Measurements from ENCODE around the gene UST.

Gene UST

GRCh38 chr6:149055195-149055899 lies 308.5 kb downstream of the UST start:
- no peaks in the 10 kb centered on the region for H3K27me3 ChIP-seq
- H3K27ac ChIP-seq: peak overlapping the region in 3 of 11 experiments; percentile 18 to 30 (median 27); a peak in 3 of 22 replicates
- peaks cover 0 to 6% (median 0%) of the 10 kb centered on the region in 11 experiments; a peak in 1 of 22 replicates for H3K9me3 ChIP-seq (replicated peaks in 1 of 11)
- peak overlapping the region; percentile 5 to 65 (median 54) for H3K4me2 ChIP-seq
- no peak overlapping the region for H3K9ac ChIP-seq
- no peak overlapping the region for H3K4me3 ChIP-seq
- peaks cover 36 to 50% (median 43%) of the 10 kb centered on the region in 10 experiments for H3K4me1 ChIP-seq
- H4K20me1 ChIP-seq: no peaks in the 10 kb centered on the region; a peak in 1 of 22 replicates
- H3K36me3 ChIP-seq: peaks cover 0 to 11% (median 0%) of the 10 kb centered on the region in 11 experiments; a peak in 2 of 22 replicates
- TF ChIP-seq Cebpa-rat (IDR thresholded peaks at IDR 0.05): 0 out of 22 replicates have a peak, but pooled peaks of 1 of the 11 experiments have one; percentile 14

GRCh38 chr6:149056777-149057463 lies 310.1 kb downstream of the UST start:
- Histone ChIP-seq H4K20me1 (peaks cover 0 to 5% (median 0%) of the 10 kb centered on the region in 11 experiments; a peak in 1 of 22 replicates), H3K9ac (no peak overlapping the region), H3K9me3 (replicated peaks in 1 of 11) (0 out of 22 replicates have a peak, but pooled peaks cover 0 to 6% (median 0%) of the 10 kb centered on the region in 11 experiments), H3K36me3 (no peaks in the 10 kb centered on the region), H3K27ac (no peak overlapping the region), H3K4me2 (no peak overlapping the region), H3K27me3 (no peaks in the 10 kb centered on the region; a peak in 1 of 22 replicates), H3K4me1 (peaks cover 52 to 66% (median 59%) of the 10 kb centered on the region in 10 experiments), H3K4me3 (no peak overlapping the region)
- TF ChIP-seq Cebpa-rat (IDR thresholded peaks at IDR 0.05): no peak

GRCh38 chr6:149057464-149057840 lies 310.6 kb downstream of the UST start:
- Histone ChIP-seq H3K36me3 (no peaks in the 10 kb centered on the region), H3K4me3 (no peak overlapping the region), H4K20me1 (peaks cover 0 to 5% (median 0%) of the 10 kb centered on the region in 11 experiments; a peak in 1 of 22 replicates), H3K9me3 (replicated peaks in 1 of 11) (0 out of 22 replicates have a peak, but pooled peaks cover 0 to 6% (median 0%) of the 10 kb centered on the region in 11 experiments), H3K27me3 (no peaks in the 10 kb centered on the region; a peak in 1 of 22 replicates), H3K4me1 (peaks cover 57 to 71% (median 64%) of the 10 kb centered on the region in 10 experiments), H3K9ac (no peak overlapping the region), H3K4me2 (no peak overlapping the region), H3K27ac (no peak overlapping the region)
- no peak for TF ChIP-seq Cebpa-rat (IDR thresholded peaks at IDR 0.05)

DNA sequence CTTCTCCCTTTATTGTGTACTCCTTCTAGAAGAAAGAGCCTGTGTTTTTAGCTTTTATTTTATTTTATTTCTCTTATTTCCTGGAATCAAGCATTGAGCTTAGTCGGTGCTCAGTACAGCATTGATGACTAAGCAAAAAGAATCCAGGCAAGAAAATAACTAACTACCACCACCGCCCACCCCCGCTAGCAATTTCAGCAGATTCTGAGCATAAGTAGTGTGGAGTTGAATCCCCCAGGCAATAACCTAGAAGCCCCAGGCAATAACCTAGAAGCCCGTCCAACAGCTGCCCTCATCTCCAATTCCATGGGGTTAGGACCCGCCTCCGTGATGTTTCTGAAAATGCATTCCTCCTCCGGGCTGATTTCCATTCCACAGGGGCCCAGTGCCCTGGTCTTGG lies 312.7 kb downstream of the UST start:
- peak overlapping the region in 9 of 11 experiments; percentile 10 to 69 (median 41); a peak in 14 of 22 replicates for H3K27ac ChIP-seq
- no peaks in the 10 kb centered on the region; a peak in 1 of 22 replicates for H3K27me3 ChIP-seq
- no peaks in the 10 kb centered on the region for H3K9me3 ChIP-seq (replicated peaks in 1 of 11)
- H3K9ac ChIP-seq: peak overlapping the region in 2 of 11 experiments; percentile 19 to 56; a peak in 2 of 22 replicates
- no peaks in the 10 kb centered on the region for H3K36me3 ChIP-seq
- peaks cover 0 to 5% (median 0%) of the 10 kb centered on the region in 11 experiments; a peak in 1 of 22 replicates for H4K20me1 ChIP-seq
- H3K4me3 ChIP-seq: no peak overlapping the region
- H3K4me1 ChIP-seq: peaks cover 76 to 86% (median 79%) of the 10 kb centered on the region in 10 experiments
- TF ChIP-seq Cebpa-rat (IDR thresholded peaks at IDR 0.05): no peak
- H3K4me2 ChIP-seq: peak overlapping the region; percentile 72 to 93 (median 86)

DNA sequence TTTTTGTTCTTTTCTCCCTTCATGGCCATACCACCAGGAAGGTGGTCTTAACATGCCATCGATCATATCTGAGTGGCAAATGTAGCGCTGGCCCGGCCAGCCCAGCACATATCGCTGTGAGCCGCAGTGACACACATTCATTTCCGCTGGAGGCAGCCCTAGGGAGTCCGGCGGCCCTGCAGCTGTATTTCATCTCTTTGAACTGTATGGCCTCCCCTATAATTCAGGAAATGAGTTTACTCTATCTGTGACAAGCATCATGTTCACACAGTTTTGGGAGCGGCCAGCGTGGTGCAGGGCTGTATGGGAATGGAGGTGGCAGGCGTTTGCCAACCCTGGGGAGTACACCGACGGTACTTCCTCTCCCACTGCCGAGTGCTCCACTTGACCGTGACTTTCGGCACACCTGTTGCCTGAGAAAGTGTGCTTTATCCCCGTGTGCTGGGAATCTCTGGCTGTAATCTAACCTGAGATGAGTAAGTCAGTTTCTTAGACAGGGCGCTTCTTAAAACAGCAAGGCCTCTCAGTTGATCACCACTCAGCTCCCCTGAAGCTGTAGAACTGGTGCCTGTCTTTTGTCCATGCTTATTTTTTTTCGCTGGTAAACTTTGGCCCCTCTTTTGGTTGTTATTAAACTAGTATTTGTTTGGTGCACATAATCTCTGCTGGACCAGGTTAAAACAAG lies 313.6 kb downstream of the UST start:
- Histone ChIP-seq H3K36me3 (no peaks in the 10 kb centered on the region), H3K27ac (peak overlapping the region in 9 of 11 experiments; percentile 24 to 69 (median 55); a peak in 16 of 22 replicates), H3K27me3 (no peaks in the 10 kb centered on the region; a peak in 1 of 22 replicates), H3K9ac (peak overlapping the region in 8 of 11 experiments; percentile 28 to 56 (median 46); a peak in 14 of 22 replicates), H4K20me1 (peaks cover 0 to 5% (median 0%) of the 10 kb centered on the region in 11 experiments; a peak in 1 of 22 replicates), H3K4me1 (peaks cover 76 to 86% (median 79%) of the 10 kb centered on the region in 10 experiments), H3K4me2 (peak overlapping the region; percentile 72 to 93 (median 86)), H3K9me3 (replicated peaks in 1 of 11) (no peaks in the 10 kb centered on the region), H3K4me3 (peak overlapping the region in 4 of 10 experiments; percentile 2 to 31 (median 20); a peak in 5 of 20 replicates)
- TF ChIP-seq Cebpa-rat (IDR thresholded peaks at IDR 0.05): no peak

DNA sequence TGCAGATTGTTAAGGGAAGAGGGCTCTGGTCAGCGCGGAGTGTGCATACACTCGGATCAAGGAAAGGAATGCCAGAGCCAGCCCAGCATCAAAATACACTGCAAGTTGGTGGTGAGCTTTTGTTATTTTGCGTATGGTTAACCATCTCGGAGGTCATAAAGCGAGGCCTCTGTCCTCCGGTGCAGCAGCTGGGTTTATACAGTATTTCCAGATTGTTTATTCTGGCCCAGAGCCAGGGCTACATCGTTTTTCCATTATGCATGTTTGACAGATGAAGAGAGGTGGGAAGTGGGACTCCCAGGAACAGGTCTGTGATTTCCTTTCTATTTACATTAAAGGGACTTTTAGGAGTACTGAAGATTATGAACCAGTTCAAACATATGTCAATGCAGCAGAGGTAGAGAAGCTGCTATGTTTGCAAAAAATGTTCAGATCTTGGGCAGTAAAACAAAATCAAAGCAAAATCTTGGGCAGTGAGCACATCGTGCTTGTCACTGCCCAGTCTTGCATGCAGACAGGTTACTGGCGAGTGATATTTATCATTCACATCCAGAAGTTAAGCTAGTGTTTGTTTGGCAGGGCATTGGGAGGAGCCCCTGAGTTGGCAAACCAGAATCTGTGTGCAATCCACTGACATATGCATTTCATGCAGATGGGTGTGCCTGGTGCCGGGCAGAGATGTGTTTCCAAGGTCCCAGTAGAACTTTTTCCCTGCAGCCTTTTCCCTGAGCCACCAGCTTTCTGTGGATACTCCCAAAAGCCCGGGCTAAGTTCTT lies 314.3 kb downstream of the UST start:
- H4K20me1 ChIP-seq: peaks cover 0 to 5% (median 0%) of the 10 kb centered on the region in 11 experiments; a peak in 1 of 22 replicates
- peak overlapping the region in 8 of 11 experiments; percentile 24 to 69 (median 52); a peak in 12 of 22 replicates for H3K27ac ChIP-seq
- no peak for TF ChIP-seq Cebpa-rat (IDR thresholded peaks at IDR 0.05)
- no peaks in the 10 kb centered on the region for H3K9me3 ChIP-seq (replicated peaks in 1 of 11)
- H3K4me1 ChIP-seq: peaks cover 76 to 86% (median 79%) of the 10 kb centered on the region in 10 experiments
- H3K4me3 ChIP-seq: peak overlapping the region in 2 of 10 experiments; percentile 2 to 19; a peak in 3 of 20 replicates
- H3K9ac ChIP-seq: peak overlapping the region in 7 of 11 experiments; percentile 28 to 56 (median 49); a peak in 10 of 22 replicates
- peak overlapping the region; percentile 72 to 93 (median 86) for H3K4me2 ChIP-seq
- no peaks in the 10 kb centered on the region for H3K36me3 ChIP-seq
- H3K27me3 ChIP-seq: no peaks in the 10 kb centered on the region; a peak in 1 of 22 replicates

DNA sequence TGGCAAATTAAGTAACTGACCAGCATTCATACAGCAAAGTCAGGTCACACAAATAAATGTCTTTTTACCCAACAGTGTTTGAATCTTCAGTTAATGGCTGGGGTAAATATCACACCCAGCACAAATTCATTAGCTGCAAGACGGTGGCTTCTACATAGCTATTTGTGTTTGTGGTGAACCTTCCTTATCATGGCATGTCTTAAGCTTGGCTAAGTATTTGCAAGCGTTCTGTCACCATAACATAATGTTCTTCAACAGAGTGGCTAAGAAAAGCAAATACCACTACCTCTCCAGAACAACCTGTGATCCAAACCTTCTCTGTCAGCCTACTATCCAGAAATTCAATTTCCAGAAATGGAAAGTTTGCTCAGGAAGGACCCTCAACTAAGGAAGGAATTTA lies 315.1 kb downstream of the UST start:
- H3K4me2 ChIP-seq: peak overlapping the region; percentile 72 to 93 (median 86)
- no peak overlapping the region for H3K27ac ChIP-seq
- no peaks in the 10 kb centered on the region for H3K9me3 ChIP-seq (replicated peaks in 1 of 11)
- no peak for TF ChIP-seq Cebpa-rat (IDR thresholded peaks at IDR 0.05)
- H3K9ac ChIP-seq: no peak overlapping the region
- no peaks in the 10 kb centered on the region for H3K36me3 ChIP-seq
- H3K27me3 ChIP-seq: no peaks in the 10 kb centered on the region; a peak in 1 of 22 replicates
- H3K4me1 ChIP-seq: peaks cover 82 to 89% (median 84%) of the 10 kb centered on the region in 10 experiments
- no peak overlapping the region for H3K4me3 ChIP-seq
- H4K20me1 ChIP-seq: peaks cover 0 to 5% (median 0%) of the 10 kb centered on the region in 11 experiments; a peak in 1 of 22 replicates

All from BLaER1 treated with 17β-estradiol and CSF1 and Interleukin-3, amounts not matched to agents 10 nM and 100 nM (cell line).